IPS-18c (cell line): ENCODE measurements around the gene SLC39A3.
"Not testable (repeated sequence)": the region's sequence is repeated elsewhere in the genome, so short reads cannot be mapped to it uniquely, and the experiment has no call there.

Experiments used
- H3K4me3 ChIP-seq: 2 replicates; pipeline ENCODE4 v1.7.0; 2013; ENCODE audit warnings: low read depth, mild to moderate bottlenecking, low read length, moderate library complexity; ENCODE audit not compliant: insufficient read depth
- H3K9me3 ChIP-seq: one replicate; pipeline ENCODE4 v1.6.1; 2013; ENCODE audit warnings: mild to moderate bottlenecking, low read length, moderate library complexity; ENCODE audit not compliant: control insufficient read depth, insufficient read depth

Gene SLC39A3

DNA sequence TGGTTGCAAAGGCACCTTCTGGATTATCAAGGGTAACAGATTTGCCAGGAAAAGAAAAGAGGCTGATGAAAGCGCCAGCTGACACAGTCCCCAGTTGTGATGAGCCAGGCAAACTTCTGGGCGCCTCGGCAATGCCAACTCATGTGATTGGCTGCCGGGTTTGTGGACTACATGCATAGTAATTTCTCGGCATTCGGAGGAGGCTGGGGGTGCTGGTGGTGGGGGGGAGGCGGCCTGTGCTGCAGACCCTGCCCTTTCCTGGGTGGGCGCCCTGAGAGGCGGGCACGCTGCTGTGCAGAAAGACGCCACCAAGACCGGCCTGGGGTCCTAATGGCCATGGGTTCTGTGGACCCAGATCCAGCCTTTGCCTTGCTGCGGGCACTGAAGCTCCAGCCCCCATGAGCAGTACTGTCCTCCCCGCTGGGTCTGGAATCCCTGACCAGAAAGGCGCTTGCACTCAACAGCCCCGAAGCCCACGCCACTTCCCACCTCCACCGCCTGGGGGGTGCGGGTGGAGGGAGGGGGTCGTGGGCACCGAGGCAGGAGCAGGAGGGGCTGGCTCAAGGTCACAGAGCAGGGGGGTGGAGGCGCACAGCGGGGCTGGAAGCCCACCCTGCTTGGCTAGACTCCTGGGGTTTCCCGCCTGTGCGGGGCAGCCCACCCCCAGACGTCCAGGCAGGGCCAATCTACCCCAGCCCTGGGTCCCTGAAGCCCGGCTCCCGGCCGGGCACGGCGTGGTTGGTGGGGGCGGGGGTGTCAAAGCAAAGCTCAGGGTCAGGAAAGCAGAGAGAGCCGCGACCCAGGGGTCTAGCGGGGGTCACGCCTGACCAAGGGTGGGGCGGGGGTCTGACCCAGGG is 19.7 kb downstream of the SLC39A3 start:
- peak overlapping the region; percentile 60 for H3K4me3 ChIP-seq
- H3K9me3 ChIP-seq, result no peaks in the 10 kb centered on the region

DNA sequence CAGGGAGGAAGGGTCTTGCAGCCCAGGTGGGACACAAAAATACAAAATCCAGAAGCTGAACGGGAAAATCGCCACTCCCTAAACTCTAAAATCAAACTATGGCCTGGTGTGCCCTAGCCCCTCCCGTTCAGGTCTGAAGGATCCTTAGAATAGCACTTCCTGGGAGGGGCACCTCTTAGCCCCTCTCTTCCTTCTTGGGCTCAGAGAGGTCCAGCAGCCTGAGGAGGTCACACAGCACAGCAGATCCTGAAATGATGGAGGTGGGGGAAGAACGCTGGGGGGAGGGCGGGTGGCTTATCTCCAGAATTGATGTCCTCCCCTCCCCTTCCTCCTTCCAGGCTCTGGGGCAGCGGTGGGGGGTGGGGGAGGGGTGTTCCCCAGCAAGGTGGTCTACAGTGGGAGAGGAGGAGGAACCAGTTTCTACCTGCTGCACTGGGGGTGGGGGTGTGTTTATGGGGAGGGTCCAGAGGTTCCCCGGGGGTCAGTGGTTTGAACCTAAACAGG is 20.5 kb downstream of the SLC39A3 start:
- Histone ChIP-seq H3K9me3 (no peaks in the 10 kb centered on the region), H3K4me3 (no peak overlapping the region)

DNA sequence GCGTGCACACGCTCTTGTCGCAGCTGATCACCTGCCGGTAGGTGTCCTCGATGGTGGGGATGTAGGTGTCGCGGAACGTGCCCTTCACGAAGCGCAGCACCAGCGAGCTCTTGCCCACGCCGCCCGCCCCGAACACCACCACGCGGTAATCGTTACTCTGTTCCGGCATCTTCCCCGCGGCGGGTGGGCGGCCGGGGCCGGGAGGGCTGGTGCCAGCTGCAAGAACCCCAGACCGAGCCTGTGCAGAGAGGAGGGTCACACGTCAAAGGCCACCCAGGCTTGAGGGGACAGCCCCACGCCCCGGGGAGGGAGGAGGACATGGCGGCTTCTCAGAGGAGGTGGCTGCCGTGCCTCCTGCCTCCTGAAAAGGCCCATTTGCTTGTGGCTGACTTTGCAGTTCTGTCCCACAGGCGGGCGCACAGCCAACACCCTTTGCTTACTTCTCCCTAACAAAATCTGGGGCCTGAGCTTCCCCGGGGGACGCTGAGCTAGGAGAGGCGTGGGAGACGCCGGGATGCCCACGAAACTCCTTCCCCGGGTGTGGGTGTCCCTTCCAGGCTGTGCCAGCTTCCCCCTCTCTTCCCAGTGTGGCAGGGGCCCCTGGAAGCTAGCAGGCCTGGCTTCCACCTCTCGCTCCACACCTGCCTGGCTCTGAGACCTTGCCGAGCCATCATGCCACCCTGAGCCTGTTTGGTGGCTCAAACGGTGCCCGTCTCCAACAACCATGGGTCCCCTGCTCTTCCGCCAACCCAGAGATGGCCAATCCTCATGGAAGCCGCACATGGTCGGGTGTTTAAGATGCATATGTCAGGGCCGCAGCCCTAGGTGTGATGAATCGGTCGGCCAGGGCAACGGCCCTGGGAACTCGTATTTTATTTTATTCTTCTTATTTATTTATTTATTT is 21.9 kb downstream of the SLC39A3 start:
- H3K4me3 ChIP-seq, result no peak overlapping the region
- no peaks in the 10 kb centered on the region for H3K9me3 ChIP-seq

DNA sequence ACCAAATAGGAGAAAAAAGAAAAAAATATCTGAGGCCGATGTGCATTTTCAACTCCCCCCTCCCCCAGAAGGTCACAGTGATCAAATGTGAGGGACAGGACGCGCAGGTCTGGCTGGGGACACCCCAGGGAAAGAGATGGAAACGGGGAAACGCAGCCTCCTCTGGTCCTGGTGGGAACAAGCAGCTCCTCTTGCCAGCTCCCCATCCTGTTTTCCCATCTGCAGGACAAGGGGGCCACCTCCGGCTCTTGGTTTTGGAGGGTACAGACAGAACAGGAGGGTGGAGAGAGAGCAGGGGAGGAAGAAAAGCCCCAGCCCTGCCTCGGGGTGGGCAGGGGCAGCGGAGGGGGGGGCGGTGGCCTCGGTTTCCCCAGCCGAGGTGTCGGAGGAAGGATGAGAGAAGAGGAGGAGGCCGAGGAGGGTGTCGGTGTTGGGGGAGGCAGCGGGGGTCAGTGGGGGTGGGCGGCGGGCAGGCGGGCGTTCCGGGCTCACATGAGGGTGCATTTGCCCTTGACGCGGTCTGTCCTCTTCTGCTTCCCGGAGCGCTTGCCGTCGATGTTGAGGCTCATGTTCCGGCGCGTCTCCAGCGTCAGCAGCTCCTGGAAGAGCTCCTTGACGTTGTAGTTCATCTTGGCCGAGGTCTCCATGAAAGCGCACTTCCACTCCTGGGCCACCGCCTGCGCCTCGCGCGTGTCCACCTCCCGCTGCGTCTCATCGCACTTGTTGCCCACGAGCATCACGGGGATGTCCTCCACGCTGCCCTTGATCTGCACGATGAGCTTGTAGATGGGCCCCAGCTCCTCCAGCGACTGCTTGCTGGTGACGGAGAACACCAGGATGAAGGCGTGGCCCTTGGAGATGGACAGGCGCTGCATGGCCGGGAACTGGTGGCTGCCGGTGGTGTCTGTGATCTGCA is 22.8 kb downstream of the SLC39A3 start:
- no peak overlapping the region for H3K4me3 ChIP-seq
- no peaks in the 10 kb centered on the region for H3K9me3 ChIP-seq

DNA sequence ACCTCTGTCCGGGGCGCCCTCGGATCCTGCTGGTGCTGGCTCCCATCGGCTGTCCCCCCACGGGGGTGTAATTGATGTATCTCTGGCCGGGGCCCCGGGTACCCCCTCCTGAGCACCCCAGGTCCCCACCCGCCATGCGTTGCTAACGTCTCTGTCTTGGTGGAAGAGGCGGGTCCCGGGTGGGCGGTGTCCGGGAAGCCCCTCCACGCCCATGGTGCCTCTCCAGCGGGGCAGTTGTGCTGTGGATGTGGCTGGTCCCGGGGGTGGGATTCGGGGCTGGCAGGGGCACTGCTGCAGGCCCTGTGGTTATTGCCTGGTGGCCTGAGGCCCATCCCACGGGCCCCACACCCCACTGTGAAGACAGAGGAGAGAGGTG is 23.6 kb downstream of the SLC39A3 start:
- no peaks in the 10 kb centered on the region for H3K9me3 ChIP-seq
- no peak overlapping the region for H3K4me3 ChIP-seq

DNA sequence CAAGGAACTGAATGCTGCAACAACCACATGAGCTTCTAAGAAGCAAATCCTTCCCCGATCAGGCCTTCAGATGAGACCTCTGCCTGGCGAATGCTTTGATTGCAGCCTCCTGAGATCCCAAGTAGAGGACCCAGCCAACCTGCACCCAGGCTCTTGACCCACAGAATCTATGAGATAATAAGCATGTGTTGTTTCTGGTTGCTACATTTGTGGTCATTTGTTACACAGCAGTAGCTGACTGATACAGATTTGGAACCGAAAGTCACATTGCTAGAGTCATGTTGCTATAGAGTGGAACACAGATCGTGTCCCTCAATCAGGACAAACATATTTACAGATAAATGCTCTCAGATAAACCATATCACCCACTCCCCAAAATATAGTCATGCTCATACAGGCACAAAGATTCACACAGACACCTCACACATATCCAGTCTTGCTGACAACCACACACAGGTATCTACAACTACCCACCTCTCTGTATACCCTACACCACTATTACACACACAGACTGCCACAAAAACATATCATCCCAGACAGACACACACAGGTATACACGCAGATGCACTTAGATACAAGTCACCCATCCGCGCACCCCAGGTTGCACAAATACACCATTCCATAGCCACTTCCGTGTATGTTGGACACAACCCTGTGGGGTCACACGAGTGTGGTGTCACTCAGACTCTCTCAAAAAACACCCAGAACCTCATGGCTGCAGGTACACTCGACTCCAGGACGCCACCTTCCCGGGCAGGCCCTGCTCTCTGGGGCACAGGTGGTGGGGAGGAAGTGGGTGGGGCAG is 24.1 kb downstream of the SLC39A3 start:
- Histone ChIP-seq H3K9me3 (no peaks in the 10 kb centered on the region), H3K4me3 (no peak overlapping the region)

DNA sequence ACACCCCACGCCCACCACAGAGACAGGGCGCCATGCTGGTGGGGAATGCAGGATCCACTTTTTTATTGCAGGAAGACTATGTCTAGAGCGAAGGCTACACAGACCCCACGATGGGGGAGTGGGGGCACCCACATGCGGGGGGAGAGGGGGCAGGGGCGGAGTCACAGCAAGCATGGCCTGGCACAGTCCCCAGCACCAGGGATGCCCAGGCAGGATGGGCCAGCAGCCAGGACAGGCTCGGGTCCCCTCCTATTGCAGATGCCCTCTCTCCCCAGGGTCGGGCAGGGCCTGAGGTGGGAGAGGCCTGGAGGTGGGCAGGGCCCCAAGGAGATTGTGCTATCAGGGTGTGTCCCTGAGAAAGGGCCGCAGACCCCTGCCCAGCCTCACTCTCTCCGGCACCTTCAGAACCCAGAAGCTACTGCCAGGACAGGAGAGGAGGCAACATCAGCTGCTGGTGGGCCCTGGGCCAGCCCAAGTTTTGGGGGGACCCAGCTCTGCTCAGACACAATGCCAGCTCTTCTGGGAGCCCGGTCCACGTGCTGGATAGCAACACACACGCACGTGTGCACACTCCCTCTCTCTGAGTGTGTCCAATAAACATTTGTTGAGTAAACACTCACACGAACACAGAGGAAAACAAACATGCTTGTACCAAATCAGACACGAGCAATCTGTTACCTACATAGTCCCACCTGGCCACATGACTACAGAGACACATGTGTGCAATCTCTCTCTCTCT is 25.1 kb downstream of the SLC39A3 start:
- H3K4me3 ChIP-seq, result no peak overlapping the region
- no peaks in the 10 kb centered on the region for H3K9me3 ChIP-seq

DNA sequence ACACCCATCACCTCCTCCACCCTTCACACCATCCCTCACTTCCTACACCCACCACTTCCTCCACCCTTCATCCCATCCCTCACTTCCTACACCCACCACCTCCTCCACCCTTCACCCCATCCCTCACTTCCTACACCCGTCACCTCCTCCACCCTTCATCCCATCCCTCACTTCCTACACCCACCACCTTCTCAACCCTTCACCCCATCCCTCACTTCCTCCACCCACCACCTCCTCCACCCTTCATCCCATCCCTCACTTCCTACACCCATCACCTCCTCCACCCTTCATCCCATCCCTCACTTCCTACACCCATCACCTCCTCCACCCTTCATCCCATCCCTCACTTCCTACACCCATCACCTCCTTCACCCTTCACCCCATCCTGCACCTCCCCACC is 25.7 kb downstream of the SLC39A3 start:
- H3K9me3 ChIP-seq, H3K4me3 ChIP-seq: not testable (repeated sequence)

DNA sequence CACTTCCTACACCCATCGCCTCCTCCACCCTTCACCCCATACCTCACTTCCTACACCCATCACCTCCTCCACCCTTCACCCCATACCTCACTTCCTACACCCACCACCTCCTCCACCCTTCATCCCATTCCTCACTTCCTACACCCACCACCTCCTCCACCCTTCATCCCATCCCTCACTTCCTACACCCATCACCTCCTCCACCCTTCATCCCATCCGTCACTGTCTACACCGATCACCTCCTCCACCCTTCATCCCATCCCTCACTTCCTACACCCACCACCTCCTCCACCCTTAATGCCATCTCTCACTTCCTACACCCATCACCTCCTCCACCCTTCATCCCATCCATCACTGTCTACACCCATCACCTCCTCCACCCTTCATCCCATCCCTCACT is 26.6 kb downstream of the SLC39A3 start:
- H3K4me3 ChIP-seq, H3K9me3 ChIP-seq: not testable (repeated sequence)

DNA sequence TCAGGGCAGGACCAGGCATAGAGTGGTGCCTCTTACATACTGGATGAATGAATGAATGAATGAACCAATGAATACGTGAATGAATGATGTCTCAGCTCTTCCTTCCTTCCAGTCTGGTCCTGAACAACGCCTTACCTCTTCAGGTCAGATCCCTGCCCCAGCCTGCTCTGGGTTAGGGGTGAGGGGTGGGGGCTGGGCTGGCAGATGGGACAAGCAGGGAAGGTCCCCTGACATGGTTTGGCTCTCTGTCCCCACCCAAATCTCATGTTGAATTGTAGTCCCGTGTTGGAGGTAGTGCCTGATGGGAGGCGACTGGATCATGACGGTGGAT is 28.0 kb downstream of the SLC39A3 start:
- Histone ChIP-seq H3K9me3 (peaks cover 2% of the 10 kb centered on the region), H3K4me3 (no peak overlapping the region)

DNA sequence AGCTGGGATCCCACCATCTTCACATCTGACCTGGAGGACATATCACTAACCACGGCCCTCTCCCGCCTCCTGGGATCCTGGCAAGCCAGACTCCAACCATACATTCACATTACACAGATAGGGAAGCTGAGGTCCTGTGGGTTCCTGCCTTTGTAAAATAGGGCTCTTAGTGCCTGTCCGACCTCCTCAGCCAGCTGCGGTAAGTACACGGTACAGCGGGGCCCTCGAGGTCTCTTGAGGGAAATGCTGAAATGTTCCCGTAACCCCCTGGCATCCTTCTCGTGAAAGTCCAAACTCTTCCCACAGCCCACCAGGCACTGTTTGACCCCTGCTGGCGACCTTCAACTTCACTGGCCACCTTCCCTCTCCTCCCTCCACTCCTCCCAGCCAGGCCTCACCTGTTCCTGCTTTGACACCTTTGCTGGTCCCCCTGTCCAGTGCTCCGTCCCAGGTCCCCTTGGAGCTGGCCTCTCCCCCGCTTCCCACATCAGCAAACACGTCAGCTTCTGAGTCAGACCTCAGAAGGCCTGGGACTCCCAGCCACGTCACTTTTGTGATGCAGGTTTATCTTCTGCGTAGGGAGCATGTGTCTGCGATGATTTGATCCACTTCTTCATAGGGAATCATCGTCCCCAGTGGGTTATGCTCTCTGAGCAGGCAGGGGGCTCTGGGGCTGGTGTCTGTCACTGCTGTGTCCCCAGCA is 28.5 kb downstream of the SLC39A3 start:
- Histone ChIP-seq H3K4me3 (no peak overlapping the region), H3K9me3 (peaks cover 2% of the 10 kb centered on the region)

DNA sequence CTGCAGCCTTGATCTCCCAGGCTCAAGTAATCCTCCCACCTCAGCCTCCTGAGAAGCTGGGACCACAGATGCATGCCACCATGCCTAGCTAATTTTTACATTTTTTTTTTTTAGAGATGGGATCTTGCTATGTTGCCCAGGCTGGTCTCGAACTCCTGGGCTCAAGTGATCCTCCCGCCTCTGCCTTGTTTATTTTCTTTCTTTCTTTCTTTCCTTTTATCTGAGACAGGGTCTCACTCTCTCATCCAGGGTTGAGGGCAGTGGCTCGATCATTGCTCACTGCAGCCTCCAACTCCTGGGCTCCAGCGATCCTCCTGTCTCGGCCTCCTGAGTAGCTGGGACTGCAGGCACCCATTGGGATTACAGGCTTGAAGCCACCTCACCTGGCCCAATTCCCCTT is 33.6 kb downstream of the SLC39A3 start:
- Histone ChIP-seq H3K4me3 (no peak overlapping the region), H3K9me3 (peaks cover 2% of the 10 kb centered on the region)

DNA sequence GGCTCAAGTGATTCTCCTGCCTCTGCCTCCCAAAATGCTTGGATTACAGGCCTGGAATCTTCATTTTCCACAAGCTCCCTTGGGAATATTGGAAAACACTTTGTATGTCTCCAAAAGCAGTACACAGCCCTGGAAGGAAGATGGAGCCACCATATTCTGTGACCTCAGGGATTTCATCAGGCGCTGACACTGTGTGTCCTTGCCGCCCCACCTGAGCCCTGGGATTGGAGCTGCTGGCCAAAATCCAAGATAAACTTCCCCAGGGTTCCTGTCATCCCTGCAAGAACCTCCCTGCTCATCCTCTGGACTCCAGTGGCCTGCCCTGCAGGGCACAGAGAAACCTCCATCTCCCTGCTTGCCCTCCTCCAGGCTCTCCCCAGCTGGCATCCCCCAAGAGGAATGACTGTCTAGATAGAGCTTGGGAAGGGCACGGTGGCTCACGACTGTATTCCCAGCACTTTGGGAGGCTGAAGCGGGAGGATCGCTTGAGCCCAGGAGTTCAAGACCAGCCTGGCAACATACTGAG is 36.1 kb downstream of the SLC39A3 start:
- H3K9me3 ChIP-seq, result peaks cover 2% of the 10 kb centered on the region
- no peak overlapping the region for H3K4me3 ChIP-seq

DNA sequence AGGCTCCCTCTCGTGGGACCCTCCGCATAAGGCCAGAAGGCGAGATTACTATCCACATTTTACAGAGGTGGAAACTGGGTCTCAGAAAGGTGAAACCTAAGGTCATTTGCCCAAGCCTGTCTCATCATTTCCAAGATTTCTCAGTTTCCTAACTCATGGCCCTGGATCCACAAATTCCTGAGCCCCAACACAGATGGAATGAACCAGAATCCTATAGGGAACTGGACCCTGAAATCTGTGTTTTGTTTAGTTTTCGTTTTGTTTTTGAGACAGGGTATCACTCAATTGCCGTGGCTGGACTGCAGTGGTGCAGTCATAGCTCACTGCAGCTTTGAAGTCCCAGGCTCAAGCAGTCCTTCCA is 36.8 kb downstream of the SLC39A3 start:
- peaks cover 2% of the 10 kb centered on the region for H3K9me3 ChIP-seq
- H3K4me3 ChIP-seq, result no peak overlapping the region
